Smooth muscle cell (in vitro differentiated cells): Measurements from ENCODE around the gene SDCBP2. TPM values are rescaled to one million over a fixed set of nuclear protein-coding genes. Genes with fewer than 3 reads are reported as not detected.

Experiments
- DNase-seq: peaks from one replicate; lab custom pipeline; 2025; ENCODE audit not compliant: unreplicated experiment; lab: John Stamatoyannopoulos, UW
- H2AFZ ChIP-seq: fragments of 200-600 bp; sonication (generic); 2 replicates; pipeline ENCODE4 v1.6.0; 2016; ENCODE audit warnings: antibody characterized with exemption, low read depth, mild to moderate bottlenecking
- H3F3A ChIP-seq: fragments of 200-600 bp; sonication (generic); 2 replicates; pipeline ENCODE4 v1.6.0; 2017; ENCODE audit warnings: antibody characterized with exemption, low read depth
- H3K27ac ChIP-seq: fragments of 200-600 bp; sonication (generic); 2 replicates; pipeline ENCODE4 v1.5.1; 2016; ENCODE audit warnings: low read depth, mild to moderate bottlenecking
- H3K27me3 ChIP-seq: fragments of 200-600 bp; sonication (generic); 2 replicates; pipeline ENCODE4 v1.6.1; 2016; ENCODE audit warnings: low read depth, mild to moderate bottlenecking
- H3K36me3 ChIP-seq: fragments of 200-600 bp; sonication (generic); 2 replicates; pipeline ENCODE4 v1.5.1; 2016; ENCODE audit warnings: low read depth
- H3K4me1 ChIP-seq: fragments of 200-600 bp; sonication (generic); 2 replicates; pipeline ENCODE4 v1.5.1; 2016; ENCODE audit warnings: low read depth
- H3K4me2 ChIP-seq: fragments of 200-600 bp; sonication (generic); 2 replicates; pipeline ENCODE4 v1.6.0; 2016; ENCODE audit warnings: mild to moderate bottlenecking
- H3K4me3 ChIP-seq: fragments of 200-600 bp; sonication (generic); 2 replicates; pipeline ENCODE4 v1.5.1; 2016; ENCODE audit warnings: mild to moderate bottlenecking
- H3K79me2 ChIP-seq: fragments of 200-600 bp; sonication (generic); 2 replicates; pipeline ENCODE4 v1.6.0; 2016; ENCODE audit warnings: low read depth, mild to moderate bottlenecking
- H3K9ac ChIP-seq: fragments of 200-600 bp; sonication (generic); 2 replicates; pipeline ENCODE4 v1.6.0; 2016; ENCODE audit warnings: low read depth
- H3K9me3 ChIP-seq: fragments of 200-600 bp; sonication (generic); replicated peaks from 2 replicates; pipeline ENCODE4 v1.5.1; 2016; ENCODE audit warnings: low read depth
- H4K20me1 ChIP-seq: fragments of 200-600 bp; sonication (generic); 2 replicates; pipeline ENCODE4 v1.6.0; 2016; ENCODE audit warnings: low read depth
- CTCF ChIP-seq: fragments of 200-600 bp; sonication (generic); IDR thresholded peaks from 2 replicates; pipeline ENCODE4 v1.5.1; 2017; ENCODE audit warnings: borderline replicate concordance, mild to moderate bottlenecking, antibody characterized with exemption; ENCODE audit not compliant: insufficient read depth, poor library complexity, severe bottlenecking
- WGBS: methylation state at CpG from one replicate; pipeline ENCODE4 v1.1.7; 2016; ENCODE audit warnings: low lambda C conversion rate; 5-methylcytosine and 5-hydroxymethylcytosine counted together
- polyA plus RNA-seq: library from polyadenylated mRNA; unstranded; fragments of >200 nt; fragmentation: Nextera tagmentation; extraction: Ambion mirVana; gene quantifications from 2 replicates; pipeline ENCODE4 v1.2.1, GENCODE V29; 2016
- total RNA-seq: library from RNA; depleted of rRNA; stranded (reverse); fragments of >200 nt; gene quantifications from 2 replicates; pipeline ENCODE4 v1.2.3, GENCODE V29; 2014

Gene SDCBP2
- total and polyA plus RNA-seq, 2 experiments from 2014 or later = 3.6 to 4.7 TPM

- Histone ChIP-seq H3K9me3 (no peaks in the 10 kb centered on the region), H4K20me1 (no peaks in the 10 kb centered on the region), H3F3A (no peaks in the 10 kb centered on the region), H3K4me1 (peaks cover 7% of the 10 kb centered on the region), H3K27me3 (no peaks in the 10 kb centered on the region), H3K4me2 (no peak overlapping the region), H3K27ac (no peak overlapping the region), H3K4me3 (no peak overlapping the region), H3K9ac (no peak overlapping the region), H3K36me3 (no peaks in the 10 kb centered on the region), H2AFZ (no peak overlapping the region), H3K79me2 (no peaks in the 10 kb centered on the region)
- TF ChIP-seq CTCF = no peak
- DNase-seq = no peak
- 83% methylated on average over 9 of the region's 9 CpGs for WGBS
Measured at GRCh38 chr20:1299522-1299921, 29.4 kb downstream of the SDCBP2 start.

- H3K27me3 ChIP-seq = no peaks in the 10 kb centered on the region
- H3K36me3 ChIP-seq = no peaks in the 10 kb centered on the region
- no peak overlapping the region for H3K4me3 ChIP-seq
- no peaks in the 10 kb centered on the region for H3K9me3 ChIP-seq
- no peak overlapping the region for H3K9ac ChIP-seq
- no peak overlapping the region for H3K4me2 ChIP-seq
- no peak for DNase-seq
- peaks cover 7% of the 10 kb centered on the region for H3K4me1 ChIP-seq
- H2AFZ ChIP-seq = no peak overlapping the region
- H3K79me2 ChIP-seq = no peaks in the 10 kb centered on the region
- TF ChIP-seq CTCF = no peak
- H3K27ac ChIP-seq = no peak overlapping the region
- H3F3A ChIP-seq = no peaks in the 10 kb centered on the region
- no peaks in the 10 kb centered on the region for H4K20me1 ChIP-seq
- 89% methylated on average over 10 of the region's 10 CpGs for WGBS
Measured at GRCh38 chr20:1298888-1299511, 29.9 kb downstream of the SDCBP2 start.

GRCh38 chr20:1298166-1298565, 30.8 kb downstream of the SDCBP2 start:
- Histone ChIP-seq H3K36me3 (no peaks in the 10 kb centered on the region), H2AFZ (no peak overlapping the region), H3K27me3 (no peaks in the 10 kb centered on the region), H4K20me1 (no peaks in the 10 kb centered on the region), H3F3A (no peaks in the 10 kb centered on the region), H3K9me3 (no peaks in the 10 kb centered on the region), H3K4me1 (peaks cover 7% of the 10 kb centered on the region), H3K27ac (no peak overlapping the region), H3K4me3 (no peak overlapping the region), H3K79me2 (no peaks in the 10 kb centered on the region), H3K4me2 (no peak overlapping the region), H3K9ac (no peak overlapping the region)
- no peak for TF ChIP-seq CTCF
- no peak for DNase-seq
- 90% methylated on average over 5 of the region's 5 CpGs for WGBS

- 98% methylated on average over 2 of the region's 2 CpGs for WGBS
- Histone ChIP-seq H3K36me3 (no peaks in the 10 kb centered on the region), H3K4me1 (peaks cover 7% of the 10 kb centered on the region), H3K79me2 (no peaks in the 10 kb centered on the region), H3K27ac (no peak overlapping the region), H3F3A (no peaks in the 10 kb centered on the region), H3K4me2 (no peak overlapping the region), H3K4me3 (no peak overlapping the region), H3K9me3 (no peaks in the 10 kb centered on the region), H4K20me1 (no peaks in the 10 kb centered on the region), H3K27me3 (no peaks in the 10 kb centered on the region), H2AFZ (no peak overlapping the region), H3K9ac (no peak overlapping the region)
- no peak for DNase-seq
- TF ChIP-seq CTCF = no peak
Measured at GRCh38 chr20:1297486-1297885, 31.5 kb downstream of the SDCBP2 start.
